ENCODE measurements around the gene SCN4B. TPM values are rescaled to one million over a fixed set of nuclear protein-coding genes. Genes with fewer than 3 reads are reported as not detected.

SCN4B gene
- total and polyA plus RNA-seq, 2 of the 8 experiments (the other 6 are each of a cell fraction or from before 2014, with no cell fraction given), result 2.8 to 4.9 TPM

DNA sequence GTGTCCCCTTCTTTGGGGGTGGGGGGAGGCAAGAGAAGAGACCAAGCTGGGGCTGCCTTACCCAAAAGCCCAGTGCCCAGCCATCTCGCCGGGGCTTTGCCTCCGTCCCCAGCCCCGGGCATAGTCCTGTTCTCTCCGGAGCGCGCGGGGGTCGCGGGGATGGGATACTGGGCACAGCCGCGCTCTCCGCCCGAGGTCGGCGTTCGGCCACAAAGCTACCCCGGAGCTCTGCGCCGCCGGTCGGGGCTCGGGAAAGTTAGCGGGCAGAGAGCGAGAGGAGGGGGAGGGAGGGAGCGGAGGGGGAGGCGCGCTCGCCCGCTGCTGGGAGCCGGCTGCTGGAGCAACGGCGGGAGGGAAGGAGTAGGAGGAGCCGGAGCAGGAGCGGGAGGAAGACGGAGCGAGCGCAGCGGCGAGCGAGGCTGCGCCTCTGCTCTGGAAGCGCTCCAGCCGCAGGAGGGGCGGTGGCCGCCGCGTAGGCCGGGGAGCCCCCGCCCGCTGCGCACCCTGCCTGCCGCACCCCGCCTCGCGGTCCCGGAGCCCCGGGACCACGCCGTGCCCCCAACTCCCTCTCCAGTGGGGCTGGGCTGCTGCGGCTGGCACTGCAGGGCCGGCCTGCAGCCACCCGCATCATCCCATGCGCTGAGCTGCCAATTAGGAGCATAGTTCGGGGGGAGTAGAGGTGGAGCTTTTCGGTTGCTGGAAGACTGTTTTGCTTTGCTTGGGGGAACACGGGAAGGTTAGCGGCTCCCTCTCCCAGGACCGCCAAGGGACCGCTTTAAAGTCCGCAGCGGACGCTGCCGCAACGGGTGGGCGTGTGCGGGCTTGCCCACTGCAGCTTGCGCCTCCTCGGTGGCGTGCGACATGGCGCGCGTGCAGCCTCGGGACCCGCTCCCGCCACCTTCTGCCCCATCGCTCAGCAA, at the start of gene SCN4B (continued):
- TF ChIP-seq, protein P1, sequence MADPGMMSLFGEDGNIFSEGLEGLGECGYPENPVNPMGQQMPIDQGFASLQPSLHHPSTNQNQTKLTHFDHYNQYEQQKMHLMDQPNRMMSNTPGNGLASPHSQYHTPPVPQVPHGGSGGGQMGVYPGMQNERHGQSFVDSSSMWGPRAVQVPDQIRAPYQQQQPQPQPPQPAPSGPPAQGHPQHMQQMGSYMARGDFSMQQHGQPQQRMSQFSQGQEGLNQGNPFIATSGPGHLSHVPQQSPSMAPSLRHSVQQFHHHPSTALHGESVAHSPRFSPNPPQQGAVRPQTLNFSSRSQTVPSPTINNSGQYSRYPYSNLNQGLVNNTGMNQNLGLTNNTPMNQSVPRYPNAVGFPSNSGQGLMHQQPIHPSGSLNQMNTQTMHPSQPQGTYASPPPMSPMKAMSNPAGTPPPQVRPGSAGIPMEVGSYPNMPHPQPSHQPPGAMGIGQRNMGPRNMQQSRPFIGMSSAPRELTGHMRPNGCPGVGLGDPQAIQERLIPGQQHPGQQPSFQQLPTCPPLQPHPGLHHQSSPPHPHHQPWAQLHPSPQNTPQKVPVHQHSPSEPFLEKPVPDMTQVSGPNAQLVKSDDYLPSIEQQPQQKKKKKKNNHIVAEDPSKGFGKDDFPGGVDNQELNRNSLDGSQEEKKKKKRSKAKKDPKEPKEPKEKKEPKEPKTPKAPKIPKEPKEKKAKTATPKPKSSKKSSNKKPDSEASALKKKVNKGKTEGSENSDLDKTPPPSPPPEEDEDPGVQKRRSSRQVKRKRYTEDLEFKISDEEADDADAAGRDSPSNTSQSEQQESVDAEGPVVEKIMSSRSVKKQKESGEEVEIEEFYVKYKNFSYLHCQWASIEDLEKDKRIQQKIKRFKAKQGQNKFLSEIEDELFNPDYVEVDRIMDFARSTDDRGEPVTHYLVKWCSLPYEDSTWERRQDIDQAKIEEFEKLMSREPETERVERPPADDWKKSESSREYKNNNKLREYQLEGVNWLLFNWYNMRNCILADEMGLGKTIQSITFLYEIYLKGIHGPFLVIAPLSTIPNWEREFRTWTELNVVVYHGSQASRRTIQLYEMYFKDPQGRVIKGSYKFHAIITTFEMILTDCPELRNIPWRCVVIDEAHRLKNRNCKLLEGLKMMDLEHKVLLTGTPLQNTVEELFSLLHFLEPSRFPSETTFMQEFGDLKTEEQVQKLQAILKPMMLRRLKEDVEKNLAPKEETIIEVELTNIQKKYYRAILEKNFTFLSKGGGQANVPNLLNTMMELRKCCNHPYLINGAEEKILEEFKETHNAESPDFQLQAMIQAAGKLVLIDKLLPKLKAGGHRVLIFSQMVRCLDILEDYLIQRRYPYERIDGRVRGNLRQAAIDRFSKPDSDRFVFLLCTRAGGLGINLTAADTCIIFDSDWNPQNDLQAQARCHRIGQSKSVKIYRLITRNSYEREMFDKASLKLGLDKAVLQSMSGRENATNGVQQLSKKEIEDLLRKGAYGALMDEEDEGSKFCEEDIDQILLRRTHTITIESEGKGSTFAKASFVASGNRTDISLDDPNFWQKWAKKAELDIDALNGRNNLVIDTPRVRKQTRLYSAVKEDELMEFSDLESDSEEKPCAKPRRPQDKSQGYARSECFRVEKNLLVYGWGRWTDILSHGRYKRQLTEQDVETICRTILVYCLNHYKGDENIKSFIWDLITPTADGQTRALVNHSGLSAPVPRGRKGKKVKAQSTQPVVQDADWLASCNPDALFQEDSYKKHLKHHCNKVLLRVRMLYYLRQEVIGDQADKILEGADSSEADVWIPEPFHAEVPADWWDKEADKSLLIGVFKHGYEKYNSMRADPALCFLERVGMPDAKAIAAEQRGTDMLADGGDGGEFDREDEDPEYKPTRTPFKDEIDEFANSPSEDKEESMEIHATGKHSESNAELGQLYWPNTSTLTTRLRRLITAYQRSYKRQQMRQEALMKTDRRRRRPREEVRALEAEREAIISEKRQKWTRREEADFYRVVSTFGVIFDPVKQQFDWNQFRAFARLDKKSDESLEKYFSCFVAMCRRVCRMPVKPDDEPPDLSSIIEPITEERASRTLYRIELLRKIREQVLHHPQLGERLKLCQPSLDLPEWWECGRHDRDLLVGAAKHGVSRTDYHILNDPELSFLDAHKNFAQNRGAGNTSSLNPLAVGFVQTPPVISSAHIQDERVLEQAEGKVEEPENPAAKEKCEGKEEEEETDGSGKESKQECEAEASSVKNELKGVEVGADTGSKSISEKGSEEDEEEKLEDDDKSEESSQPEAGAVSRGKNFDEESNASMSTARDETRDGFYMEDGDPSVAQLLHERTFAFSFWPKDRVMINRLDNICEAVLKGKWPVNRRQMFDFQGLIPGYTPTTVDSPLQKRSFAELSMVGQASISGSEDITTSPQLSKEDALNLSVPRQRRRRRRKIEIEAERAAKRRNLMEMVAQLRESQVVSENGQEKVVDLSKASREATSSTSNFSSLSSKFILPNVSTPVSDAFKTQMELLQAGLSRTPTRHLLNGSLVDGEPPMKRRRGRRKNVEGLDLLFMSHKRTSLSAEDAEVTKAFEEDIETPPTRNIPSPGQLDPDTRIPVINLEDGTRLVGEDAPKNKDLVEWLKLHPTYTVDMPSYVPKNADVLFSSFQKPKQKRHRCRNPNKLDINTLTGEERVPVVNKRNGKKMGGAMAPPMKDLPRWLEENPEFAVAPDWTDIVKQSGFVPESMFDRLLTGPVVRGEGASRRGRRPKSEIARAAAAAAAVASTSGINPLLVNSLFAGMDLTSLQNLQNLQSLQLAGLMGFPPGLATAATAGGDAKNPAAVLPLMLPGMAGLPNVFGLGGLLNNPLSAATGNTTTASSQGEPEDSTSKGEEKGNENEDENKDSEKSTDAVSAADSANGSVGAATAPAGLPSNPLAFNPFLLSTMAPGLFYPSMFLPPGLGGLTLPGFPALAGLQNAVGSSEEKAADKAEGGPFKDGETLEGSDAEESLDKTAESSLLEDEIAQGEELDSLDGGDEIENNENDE (IDR thresholded peaks at IDR 0.05; ENCODE audit: insufficient replicate concordance, low read length), result no peak
- TF ChIP-seq BCL11A (IDR thresholded peaks at IDR 0.05; ENCODE audit: low read depth in 2 of 2, low read length in 2 of 2), result no peak

Data from H1 (cell line).